ENCODE data around the gene R3HCC1L.
A peak's percentile ranks its signal among the peaks of the same experiment; 100 is the strongest.
"Not testable (repeated sequence)": the region's sequence is repeated elsewhere in the genome, so short reads cannot be mapped to it uniquely, and the experiment has no call there.

Gene R3HCC1L

GRCh38 chr10:98128802-98129201 lies 5.7 kb upstream of the R3HCC1L start:
- Histone ChIP-seq H3K9me3 (replicated peaks; ENCODE audit: insufficient read depth, low read length) (no peaks in the 10 kb centered on the region), H3K36me3 (replicated peaks; ENCODE audit: insufficient read depth, low read length) (no peaks in the 10 kb centered on the region), H3K9me2 (replicated peaks; ENCODE audit: insufficient read depth, low read length) (no peaks in the 10 kb centered on the region), H2AFZ (ENCODE audit: low read length) (no peak overlapping the region), H4K20me1 (ENCODE audit: insufficient read depth, low read length) (no peaks in the 10 kb centered on the region), H3F3A (ENCODE audit: insufficient read depth, low read length) (peaks cover 19% of the 10 kb centered on the region; the same call in 1 of the 2 replicates), H3K9ac (ENCODE audit: low read length) (no peak overlapping the region), H3K27ac (ENCODE audit: low read length) (no peak overlapping the region), H3K27me3 (replicated peaks; ENCODE audit: insufficient read depth, low read length) (no peaks in the 10 kb centered on the region), H3K4me2 (ENCODE audit: low read depth, low read length) (no peak overlapping the region), H3K4me3 (ENCODE audit: low read length) (no peak overlapping the region), H3K4me1 (ENCODE audit: low read length) (peaks cover 36% of the 10 kb centered on the region), H3K79me2 (ENCODE audit: low read length) (no peaks in the 10 kb centered on the region)
- no peak for DNase-seq
- TF ChIP-seq EZH2phosphoT487 (IDR thresholded peaks at IDR 0.05; ENCODE audit: low read length) (no peak), EZH2 (optimal IDR thresholded peaks at IDR 0.05; ENCODE audit: low read depth, low read length) (no peak), CTCF (IDR thresholded peaks at IDR 0.05; ENCODE audit: low read length) (no peak)

GRCh38 chr10:98131619-98132018 lies 2.8 kb upstream of the R3HCC1L start:
- Histone ChIP-seq H3F3A (ENCODE audit: insufficient read depth, low read length) (peaks cover 23% of the 10 kb centered on the region; the same call in 1 of the 2 replicates), H3K9me2 (replicated peaks; ENCODE audit: insufficient read depth, low read length) (no peaks in the 10 kb centered on the region), H3K27me3 (replicated peaks; ENCODE audit: insufficient read depth, low read length) (no peaks in the 10 kb centered on the region), H3K36me3 (replicated peaks; ENCODE audit: insufficient read depth, low read length) (no peaks in the 10 kb centered on the region), H3K79me2 (ENCODE audit: low read length) (peaks cover 20% of the 10 kb centered on the region), H3K4me2 (ENCODE audit: low read depth, low read length) (no peak overlapping the region), H3K27ac (ENCODE audit: low read length) (no peak overlapping the region), H4K20me1 (ENCODE audit: insufficient read depth, low read length) (no peaks in the 10 kb centered on the region), H3K9ac (ENCODE audit: low read length) (no peak overlapping the region), H2AFZ (ENCODE audit: low read length) (no peak overlapping the region), H3K4me3 (ENCODE audit: low read length) (no peak overlapping the region), H3K4me1 (ENCODE audit: low read length) (peaks cover 32% of the 10 kb centered on the region), H3K9me3 (replicated peaks; ENCODE audit: insufficient read depth, low read length) (no peaks in the 10 kb centered on the region)
- TF ChIP-seq EZH2phosphoT487 (IDR thresholded peaks at IDR 0.05; ENCODE audit: low read length) (no peak), CTCF (IDR thresholded peaks at IDR 0.05; ENCODE audit: low read length) (no peak), EZH2 (optimal IDR thresholded peaks at IDR 0.05; ENCODE audit: low read depth, low read length) (no peak)
- no peak for DNase-seq

DNA sequence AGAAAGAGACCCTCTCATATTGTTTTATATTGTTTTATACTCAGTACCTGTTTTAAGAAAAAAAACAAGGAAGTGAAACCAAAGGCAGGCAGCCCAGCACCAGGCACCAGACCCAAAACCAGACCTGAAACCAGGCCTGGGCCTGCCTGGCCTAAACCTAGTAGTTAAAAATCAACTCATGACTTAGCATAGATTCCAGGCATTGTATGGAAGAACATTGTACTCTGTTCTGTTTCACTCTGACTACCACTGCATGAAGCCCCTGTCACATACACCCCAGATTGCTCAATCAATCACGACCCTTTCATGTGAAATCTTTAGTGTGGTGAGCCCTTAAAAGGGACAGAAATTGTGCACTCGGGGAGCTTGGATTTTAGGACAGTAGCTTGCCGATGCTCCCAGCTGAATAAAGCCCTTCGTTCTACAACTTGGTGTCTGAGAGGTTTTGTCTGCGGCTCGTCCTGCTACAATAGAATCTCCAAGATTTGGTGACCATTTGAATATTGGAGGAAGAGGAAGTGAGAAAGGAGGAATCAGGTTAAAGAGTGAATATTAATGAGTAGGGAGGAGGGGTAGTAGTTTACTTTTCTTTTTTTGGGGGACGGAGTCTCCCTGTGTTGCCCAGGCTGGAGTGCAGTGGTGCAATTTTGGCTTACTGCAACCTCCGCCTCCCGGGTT lies 1.2 kb upstream of the R3HCC1L start:
- H3K4me1 ChIP-seq (ENCODE audit: low read length): peaks cover 23% of the 10 kb centered on the region
- peaks cover 36% of the 10 kb centered on the region for H3K79me2 ChIP-seq (ENCODE audit: low read length)
- peaks cover 23% of the 10 kb centered on the region; the same call in 1 of the 2 replicates for H3F3A ChIP-seq (ENCODE audit: insufficient read depth, low read length)
- not testable (repeated sequence) for H4K20me1 ChIP-seq (ENCODE audit: insufficient read depth, low read length); H3K36me3 ChIP-seq (replicated peaks; ENCODE audit: insufficient read depth, low read length); H3K27me3 ChIP-seq (replicated peaks; ENCODE audit: insufficient read depth, low read length); H3K9me2 ChIP-seq (replicated peaks; ENCODE audit: insufficient read depth, low read length); H3K9me3 ChIP-seq (replicated peaks; ENCODE audit: insufficient read depth, low read length)
- H2AFZ ChIP-seq (ENCODE audit: low read length): peak overlapping the region; percentile 94
- DNase-seq: peak; percentile 56
- H3K4me3 ChIP-seq (ENCODE audit: low read length): peak overlapping the region; percentile 22; the same call in 1 of the 2 replicates
- peak overlapping the region; percentile 91; the same call in 1 of the 2 replicates for H3K27ac ChIP-seq (ENCODE audit: low read length)
- peak overlapping the region; percentile 56 for H3K9ac ChIP-seq (ENCODE audit: low read length)
- peak overlapping the region; percentile 66; the same call in 1 of the 2 replicates for H3K4me2 ChIP-seq (ENCODE audit: low read depth, low read length)

GRCh38 chr10:98134117-98134430 lies 383 bp upstream of the R3HCC1L start:
- H3K27me3 ChIP-seq (replicated peaks; ENCODE audit: insufficient read depth, low read length): no peaks in the 10 kb centered on the region
- H3K9me2 ChIP-seq (replicated peaks; ENCODE audit: insufficient read depth, low read length): no peaks in the 10 kb centered on the region
- no peak for TF ChIP-seq EZH2 (optimal IDR thresholded peaks at IDR 0.05; ENCODE audit: low read depth, low read length)
- TF ChIP-seq CTCF (IDR thresholded peaks at IDR 0.05; ENCODE audit: low read length): no peak
- no peak for TF ChIP-seq EZH2phosphoT487 (IDR thresholded peaks at IDR 0.05; ENCODE audit: low read length)
- peak overlapping the region; percentile 81 for H3K4me3 ChIP-seq (ENCODE audit: low read length)
- no peak for DNase-seq
- peaks cover 45% of the 10 kb centered on the region for H3K79me2 ChIP-seq (ENCODE audit: low read length)
- peak overlapping the region; percentile 91; the same call in 1 of the 2 replicates for H3K27ac ChIP-seq (ENCODE audit: low read length)
- no peaks in the 10 kb centered on the region for H3K36me3 ChIP-seq (replicated peaks; ENCODE audit: insufficient read depth, low read length)
- H3F3A ChIP-seq (ENCODE audit: insufficient read depth, low read length): peaks cover 23% of the 10 kb centered on the region; the same call in 1 of the 2 replicates
- H3K9ac ChIP-seq (ENCODE audit: low read length): peak overlapping the region; percentile 92; the same call in 1 of the 2 replicates
- peak overlapping the region; percentile 94 for H2AFZ ChIP-seq (ENCODE audit: low read length)
- peaks cover 23% of the 10 kb centered on the region for H3K4me1 ChIP-seq (ENCODE audit: low read length)
- peak overlapping the region; percentile 66 for H3K4me2 ChIP-seq (ENCODE audit: low read depth, low read length)
- 0 out of 2 replicates have a peak, but pooled peaks cover 2% of the 10 kb centered on the region for H4K20me1 ChIP-seq (ENCODE audit: insufficient read depth, low read length)
- H3K9me3 ChIP-seq (replicated peaks; ENCODE audit: insufficient read depth, low read length): no peaks in the 10 kb centered on the region
